ENCODE data around the gene KPNA6.

The KPNA6 gene

DNA sequence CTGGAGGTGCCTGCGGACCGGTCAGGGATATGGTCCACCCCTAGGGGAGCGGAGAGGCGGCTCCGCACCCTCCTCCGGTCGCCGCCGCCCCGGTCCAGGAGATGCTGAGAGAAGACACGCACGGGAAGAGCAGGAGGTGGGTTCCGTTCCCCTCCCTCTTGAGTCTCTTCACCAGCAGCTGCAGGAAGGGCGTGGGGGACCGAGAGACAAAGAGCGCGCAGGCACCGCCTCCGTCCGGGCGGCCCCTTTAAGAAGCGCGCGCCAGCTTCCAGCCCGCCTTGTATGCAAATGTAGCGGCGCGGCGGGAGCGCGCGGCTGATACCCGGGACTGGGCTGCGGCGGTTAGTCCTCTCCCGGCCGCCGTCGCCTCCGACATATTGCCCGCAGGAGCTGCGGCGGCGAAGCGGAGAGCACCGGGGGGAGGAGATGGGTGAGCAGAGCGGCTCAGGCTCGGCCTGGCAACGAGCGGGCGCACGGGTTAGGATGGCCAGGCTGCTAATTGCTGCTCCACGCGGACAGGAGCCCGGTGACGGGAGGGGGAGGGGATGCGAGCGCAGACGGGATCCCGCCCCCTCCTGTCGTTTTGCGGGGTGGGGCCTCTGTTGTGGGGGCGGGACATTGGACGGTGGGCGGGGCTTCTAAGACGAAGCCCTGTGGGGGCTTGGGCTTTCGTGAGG lies 35.1 kb upstream of the KPNA6 start, which contains the start of gene TMEM39B:
TSS of gene TMEM39B (plus strand) at position 318 of the 677 bp plus-strand sequence. CDS start at position 427, 109 bp downstream.
- H3K27ac ChIP-seq (ENCODE audit: low read length), result peak within 1 kb of the TSS; percentile 88
- H3K79me2 ChIP-seq (ENCODE audit: low read length), result peaks cover 12% of the 10 kb centered on the region
- H3K9ac ChIP-seq (ENCODE audit: low read length), result peak within 1 kb of the TSS; percentile 83
- H2AFZ ChIP-seq (ENCODE audit: low read depth, low read length), result peak within 1 kb of the TSS; percentile 95
- TF ChIP-seq, protein P1, sequence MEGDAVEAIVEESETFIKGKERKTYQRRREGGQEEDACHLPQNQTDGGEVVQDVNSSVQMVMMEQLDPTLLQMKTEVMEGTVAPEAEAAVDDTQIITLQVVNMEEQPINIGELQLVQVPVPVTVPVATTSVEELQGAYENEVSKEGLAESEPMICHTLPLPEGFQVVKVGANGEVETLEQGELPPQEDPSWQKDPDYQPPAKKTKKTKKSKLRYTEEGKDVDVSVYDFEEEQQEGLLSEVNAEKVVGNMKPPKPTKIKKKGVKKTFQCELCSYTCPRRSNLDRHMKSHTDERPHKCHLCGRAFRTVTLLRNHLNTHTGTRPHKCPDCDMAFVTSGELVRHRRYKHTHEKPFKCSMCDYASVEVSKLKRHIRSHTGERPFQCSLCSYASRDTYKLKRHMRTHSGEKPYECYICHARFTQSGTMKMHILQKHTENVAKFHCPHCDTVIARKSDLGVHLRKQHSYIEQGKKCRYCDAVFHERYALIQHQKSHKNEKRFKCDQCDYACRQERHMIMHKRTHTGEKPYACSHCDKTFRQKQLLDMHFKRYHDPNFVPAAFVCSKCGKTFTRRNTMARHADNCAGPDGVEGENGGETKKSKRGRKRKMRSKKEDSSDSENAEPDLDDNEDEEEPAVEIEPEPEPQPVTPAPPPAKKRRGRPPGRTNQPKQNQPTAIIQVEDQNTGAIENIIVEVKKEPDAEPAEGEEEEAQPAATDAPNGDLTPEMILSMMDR (IDR thresholded peaks at IDR 0.05; ENCODE audit: low read depth, low read length), result no peak
- no peak for TF ChIP-seq EZH2phosphoT487 (IDR thresholded peaks at IDR 0.05; ENCODE audit: low read depth)
- no peaks in the 10 kb centered on the region for H3K9me3 ChIP-seq (ENCODE audit: insufficient read depth, low read length)
- peaks cover 6% of the 10 kb centered on the region; the same call in 1 of the 2 replicates for H3K4me1 ChIP-seq (ENCODE audit: low read length)
- no peaks in the 10 kb centered on the region for H4K20me1 ChIP-seq (ENCODE audit: insufficient read depth, low read length)
- H3K27me3 ChIP-seq (ENCODE audit: low read depth, low read length), result 0 out of 2 replicates have a peak, but pooled peaks cover 4% of the 10 kb centered on the region
- H3K4me2 ChIP-seq (ENCODE audit: low read length), result peak within 1 kb of the TSS; percentile 95
- peaks cover 2% of the 10 kb centered on the region for H3K36me3 ChIP-seq (replicated peaks; ENCODE audit: low read depth, low read length)
- H3K4me3 ChIP-seq (ENCODE audit: low read length), result peak within 1 kb of the TSS; percentile 96

GRCh38 chr1:32073299-32074229 lies 34.3 kb upstream of the KPNA6 start:
- peaks cover 2% of the 10 kb centered on the region for H3K36me3 ChIP-seq (replicated peaks; ENCODE audit: low read depth, low read length)
- peak overlapping the region; percentile 95; the same call in 1 of the 2 replicates for H2AFZ ChIP-seq (ENCODE audit: low read depth, low read length)
- H3K27ac ChIP-seq (ENCODE audit: low read length), result peak overlapping the region; percentile 88
- H3K9me3 ChIP-seq (ENCODE audit: insufficient read depth, low read length), result no peaks in the 10 kb centered on the region
- no peaks in the 10 kb centered on the region for H4K20me1 ChIP-seq (ENCODE audit: insufficient read depth, low read length)
- no peak for TF ChIP-seq EZH2phosphoT487 (IDR thresholded peaks at IDR 0.05; ENCODE audit: low read depth)
- TF ChIP-seq, protein P1 (IDR thresholded peaks at IDR 0.05; ENCODE audit: low read depth, low read length), result peak; percentile 21
- H3K4me3 ChIP-seq (ENCODE audit: low read length), result peak overlapping the region; percentile 96
- H3K4me2 ChIP-seq (ENCODE audit: low read length), result peak overlapping the region; percentile 68
- H3K4me1 ChIP-seq (ENCODE audit: low read length), result peaks cover 6% of the 10 kb centered on the region; the same call in 1 of the 2 replicates
- peak overlapping the region; percentile 83 for H3K9ac ChIP-seq (ENCODE audit: low read length)
- 0 out of 2 replicates have a peak, but pooled peaks cover 4% of the 10 kb centered on the region for H3K27me3 ChIP-seq (ENCODE audit: low read depth, low read length)
- peaks cover 12% of the 10 kb centered on the region for H3K79me2 ChIP-seq (ENCODE audit: low read length)

DNA sequence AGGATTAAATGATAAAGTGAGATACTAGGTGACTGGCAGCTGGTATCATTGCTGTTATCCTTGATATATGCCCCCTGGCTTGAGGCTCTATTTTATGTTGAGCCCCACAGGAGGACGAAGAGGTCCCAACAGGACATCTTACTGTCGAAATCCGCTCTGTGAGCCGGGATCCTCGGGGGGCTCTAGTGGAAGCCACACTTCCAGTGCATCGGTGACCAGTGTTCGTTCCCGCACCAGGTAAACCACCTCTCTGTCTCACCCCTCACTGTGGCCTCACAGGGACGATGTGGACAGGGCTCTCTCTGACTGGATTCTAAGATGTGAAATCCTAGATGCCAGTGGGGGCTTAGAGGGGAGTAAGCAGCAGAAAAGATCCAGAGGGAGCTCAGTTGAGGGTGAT lies 33.0 kb upstream of the KPNA6 start:
- Histone ChIP-seq H3K9me3 (ENCODE audit: insufficient read depth, low read length) (no peaks in the 10 kb centered on the region), H3K79me2 (ENCODE audit: low read length) (peaks cover 12% of the 10 kb centered on the region), H3K27me3 (ENCODE audit: low read depth, low read length) (no peaks in the 10 kb centered on the region), H3K4me1 (ENCODE audit: low read length) (peaks cover 6% of the 10 kb centered on the region; the same call in 1 of the 2 replicates), H3K36me3 (replicated peaks; ENCODE audit: low read depth, low read length) (peaks cover 2% of the 10 kb centered on the region), H3K27ac (ENCODE audit: low read length) (no peak overlapping the region), H2AFZ (ENCODE audit: low read depth, low read length) (no peak overlapping the region), H4K20me1 (ENCODE audit: insufficient read depth, low read length) (no peaks in the 10 kb centered on the region), H3K9ac (ENCODE audit: low read length) (no peak overlapping the region), H3K4me2 (ENCODE audit: low read length) (no peak overlapping the region), H3K4me3 (ENCODE audit: low read length) (no peak overlapping the region)
- TF ChIP-seq, protein P1 (IDR thresholded peaks at IDR 0.05; ENCODE audit: low read depth, low read length), result no peak
- no peak for TF ChIP-seq EZH2phosphoT487 (IDR thresholded peaks at IDR 0.05; ENCODE audit: low read depth)

GRCh38 chr1:32077451-32077850 lies 30.4 kb upstream of the KPNA6 start:
- no peak overlapping the region for H3K4me3 ChIP-seq (ENCODE audit: low read length)
- H2AFZ ChIP-seq (ENCODE audit: low read depth, low read length), result no peak overlapping the region
- peaks cover 5% of the 10 kb centered on the region; the same call in 1 of the 2 replicates for H3K4me1 ChIP-seq (ENCODE audit: low read length)
- no peak overlapping the region for H3K27ac ChIP-seq (ENCODE audit: low read length)
- H3K36me3 ChIP-seq (replicated peaks; ENCODE audit: low read depth, low read length), result peaks cover 5% of the 10 kb centered on the region
- H3K27me3 ChIP-seq (ENCODE audit: low read depth, low read length), result no peaks in the 10 kb centered on the region
- H3K4me2 ChIP-seq (ENCODE audit: low read length), result no peak overlapping the region
- H3K9me3 ChIP-seq (ENCODE audit: insufficient read depth, low read length), result no peaks in the 10 kb centered on the region
- TF ChIP-seq, protein P1 (IDR thresholded peaks at IDR 0.05; ENCODE audit: low read depth, low read length), result no peak
- TF ChIP-seq EZH2phosphoT487 (IDR thresholded peaks at IDR 0.05; ENCODE audit: low read depth), result no peak
- H3K9ac ChIP-seq (ENCODE audit: low read length), result no peak overlapping the region
- H3K79me2 ChIP-seq (ENCODE audit: low read length), result peaks cover 12% of the 10 kb centered on the region
- no peaks in the 10 kb centered on the region for H4K20me1 ChIP-seq (ENCODE audit: insufficient read depth, low read length)

Measured in OCI-LY3 (cell line).